HEK293 (cell line): ENCODE measurements around the gene BLMH.

Experiments
- CTCF ChIA-PET: fragments of 350-600 bp; formaldehyde crosslinking; extraction: SDS; loops from one replicate; lab custom pipeline; 2021; ENCODE audit warnings: antibody characterized with exemption; lab: Yijun Ruan, JAX
- POLR2A ChIA-PET: fragments of 300-600 bp; formaldehyde crosslinking; extraction: SDS; loops from one replicate; lab custom pipeline; 2020; ENCODE audit warnings: antibody characterized with exemption, inconsistent platforms; lab: Yijun Ruan, JAX
- H3K27ac ChIP-seq: fragments of 200-500 bp; sonication (Bioruptor generic); 2 replicates; pipeline ENCODE4 v1.5.1; 2014; ENCODE audit warnings: low read depth, low read length, control low read depth, inconsistent platforms; ENCODE audit errors: extremely low read depth
- H3K36me3 ChIP-seq, 2 experiments: fragments of 200-500 bp in 1 of 2; sonication (Bioruptor generic) in 1 of 2; 1 replicate in 1 of 2; 2 replicates in 1 of 2; pipeline ENCODE4 v1.5.1; 2014 to 2017; ENCODE audit warnings: inconsistent platforms in 2 of 2, low read length in 2 of 2; ENCODE audit not compliant: control insufficient read depth in 2 of 2, insufficient read depth in 1 of 2
- H3K4me1 ChIP-seq: fragments of 200-500 bp; sonication (Bioruptor generic); 2 replicates; pipeline ENCODE4 v1.5.1; 2014; ENCODE audit warnings: mild to moderate bottlenecking, low read length, inconsistent platforms; ENCODE audit not compliant: control insufficient read depth, insufficient read depth
- H3K4me3 ChIP-seq: 2 replicates; pipeline ENCODE4 v1.5.1; 2011; ENCODE audit warnings: low read depth, mild to moderate bottlenecking, control low read depth, low read length, moderate library complexity
- H3K9me3 ChIP-seq: fragments of 200-500 bp; sonication (Bioruptor generic); 2 replicates; pipeline ENCODE4 v1.5.1; 2014; ENCODE audit warnings: low read depth, low read length, inconsistent platforms; ENCODE audit not compliant: control insufficient read depth, insufficient read depth
- FEZF1 ChIP-seq: fragments of 450-650 bp; formaldehyde crosslinking; IDR thresholded peaks from 2 replicates; pipeline ENCODE4 v1.5.1; 2016; ENCODE audit warnings: missing biosample characterization, missing genetic modification characterization
- GLIS2 ChIP-seq: fragments of 450-650 bp; formaldehyde crosslinking; IDR thresholded peaks from 2 replicates; pipeline ENCODE4 v1.5.1; 2016; ENCODE audit warnings: missing biosample characterization, missing genetic modification characterization
- KLF7 ChIP-seq: fragments of 450-650 bp; formaldehyde crosslinking; IDR thresholded peaks from 2 replicates; pipeline ENCODE4 v1.5.1; 2016; ENCODE audit warnings: missing biosample characterization, missing genetic modification characterization, borderline replicate concordance
- MYNN ChIP-seq: fragments of 450-650 bp; formaldehyde crosslinking; IDR thresholded peaks from 2 replicates; pipeline ENCODE4 v1.5.1; 2016; ENCODE audit warnings: missing biosample characterization, missing genetic modification characterization, borderline replicate concordance
- SCRT1 ChIP-seq: fragments of 450-650 bp; formaldehyde crosslinking; IDR thresholded peaks from 2 replicates; pipeline ENCODE4 v1.5.1; 2016; ENCODE audit warnings: missing biosample characterization, missing genetic modification characterization, borderline replicate concordance
- WT1 ChIP-seq: fragments of 450-650 bp; formaldehyde crosslinking; IDR thresholded peaks from 2 replicates; pipeline ENCODE4 v1.5.1; 2016; ENCODE audit warnings: missing biosample characterization, missing genetic modification characterization
- ZBTB20 ChIP-seq: fragments of 450-650 bp; formaldehyde crosslinking; IDR thresholded peaks from 2 replicates; pipeline ENCODE4 v1.5.1; 2016; ENCODE audit warnings: missing biosample characterization, missing genetic modification characterization
- ZEB2 ChIP-seq: fragments of 450-650 bp; formaldehyde crosslinking; IDR thresholded peaks from 2 replicates; pipeline ENCODE4 v1.5.1; 2016; ENCODE audit warnings: missing biosample characterization, missing genetic modification characterization
- ZNF23 ChIP-seq: fragments of 450-650 bp; formaldehyde crosslinking; IDR thresholded peaks from 2 replicates; pipeline ENCODE4 v1.5.1; 2016; ENCODE audit warnings: missing biosample characterization, missing genetic modification characterization, borderline replicate concordance
- ZNF274 ChIP-seq, 2 experiments: fragments of 200-500 bp in 1 of 2; fragments of 450-650 bp in 1 of 2; sonication (Bioruptor generic) in 1 of 2; formaldehyde crosslinking in 1 of 2; IDR thresholded peaks; 2 replicates each; pipeline versions ENCODE4 v1.5.1 to v1.6.1; 2014 to 2016; ENCODE audit warnings: borderline replicate concordance in 1 of 2, inconsistent platforms in 1 of 2, low read length in 1 of 2, missing biosample characterization in 1 of 2, missing genetic modification characterization in 1 of 2
- ZNF292 ChIP-seq: fragments of 450-650 bp; formaldehyde crosslinking; IDR thresholded peaks from 2 replicates; pipeline ENCODE4 v1.5.1; 2016; ENCODE audit warnings: low read depth, missing biosample characterization, missing genetic modification characterization, borderline replicate concordance
- ZNF311 ChIP-seq: fragments of 450-650 bp; formaldehyde crosslinking; IDR thresholded peaks from 2 replicates; pipeline ENCODE4 v1.5.1; 2017; ENCODE audit warnings: missing biosample characterization, missing genetic modification characterization, borderline replicate concordance
- ZNF324 ChIP-seq: fragments of 450-650 bp; formaldehyde crosslinking; IDR thresholded peaks from 2 replicates; pipeline ENCODE4 v1.5.1; 2016; ENCODE audit warnings: missing biosample characterization, missing genetic modification characterization
- ZNF366 ChIP-seq: fragments of 450-650 bp; formaldehyde crosslinking; conservative IDR thresholded peaks from 2 replicates; pipeline ENCODE4 v1.5.1; 2016; ENCODE audit warnings: missing biosample characterization, missing genetic modification characterization
- ZNF610 ChIP-seq: fragments of 450-650 bp; formaldehyde crosslinking; IDR thresholded peaks from 2 replicates; pipeline ENCODE4 v1.5.1; 2016; ENCODE audit warnings: missing biosample characterization, missing genetic modification characterization, borderline replicate concordance
- ZNF626 ChIP-seq: fragments of 450-650 bp; sonication (Bioruptor Pico); formaldehyde crosslinking; IDR thresholded peaks from 2 replicates; pipeline ENCODE4 v1.5.1; 2018; ENCODE audit warnings: missing biosample characterization, missing genetic modification characterization, inconsistent platforms
- TF ChIP-seq, protein P1 (sequence below): fragments of 450-650 bp; IDR thresholded peaks from 2 replicates; pipeline ENCODE4 v1.5.1; 2018; ENCODE audit warnings: missing biosample characterization, mild to moderate bottlenecking, missing genetic modification characterization
- TF ChIP-seq, protein P2 (sequence below): fragments of 450-650 bp; formaldehyde crosslinking; IDR thresholded peaks from 2 replicates; pipeline ENCODE4 v1.5.1; 2016; ENCODE audit warnings: missing biosample characterization, missing genetic modification characterization, low read depth
- TF ChIP-seq, protein P3 (sequence below): fragments of 450-650 bp; formaldehyde crosslinking; IDR thresholded peaks from 2 replicates; pipeline ENCODE4 v1.5.1; 2016; ENCODE audit warnings: missing biosample characterization, missing genetic modification characterization, borderline replicate concordance
- TF ChIP-seq, protein P4 (sequence below): fragments of 450-650 bp; formaldehyde crosslinking; IDR thresholded peaks from 2 replicates; pipeline ENCODE4 v1.5.1; 2016; ENCODE audit warnings: missing biosample characterization, missing genetic modification characterization
- TF ChIP-seq, protein P5 (sequence below): fragments of 450-650 bp; formaldehyde crosslinking; IDR thresholded peaks from 2 replicates; pipeline ENCODE4 v1.5.1; 2016; ENCODE audit warnings: missing biosample characterization, missing genetic modification characterization

BLMH gene

DNA sequence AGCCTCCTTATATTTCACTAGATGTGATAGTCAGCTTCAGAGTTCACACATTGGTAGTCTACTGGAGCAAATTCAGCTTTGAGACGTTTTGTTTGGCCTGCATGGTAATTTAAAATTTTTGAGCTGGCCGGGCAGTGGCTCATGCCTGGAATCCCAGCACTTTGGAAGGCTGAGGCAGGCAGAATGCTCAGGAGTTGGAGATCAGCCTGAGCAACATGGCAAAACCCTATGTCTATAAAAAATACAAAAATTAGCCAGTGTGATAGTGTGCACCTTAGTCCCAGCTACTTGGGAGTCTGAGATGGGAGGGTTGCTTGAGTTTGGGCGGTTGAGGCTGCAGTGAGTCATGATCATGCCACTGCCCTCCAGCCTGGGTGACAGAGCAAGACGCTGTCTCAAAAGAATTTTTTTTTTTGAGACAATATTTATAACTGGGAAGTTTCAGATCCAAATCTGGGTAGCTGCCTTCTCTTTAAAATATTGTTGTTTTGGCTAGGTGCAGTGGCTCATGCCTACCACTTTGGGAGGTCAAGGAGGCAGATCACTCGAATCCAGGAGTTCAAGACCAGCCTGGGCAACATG is 4.8 kb upstream of the BLMH start:
- Histone ChIP-seq H3K27ac (no peak overlapping the region), H3K4me1 (no peaks in the 10 kb centered on the region), H3K9me3 (no peaks in the 10 kb centered on the region), H3K4me3 (no peak overlapping the region), H3K36me3 (no peaks in the 10 kb centered on the region)
- TF ChIP-seq FEZF1 (tag by site-specific recombination) = no peak
- TF ChIP-seq ZBTB20 (tag by site-specific recombination) = no peak
- TF ChIP-seq ZNF274 (IDR thresholded peaks at IDR 0.05; ENCODE audit: low read length) = no peak
- TF ChIP-seq ZNF274 (tag by site-specific recombination; IDR thresholded peaks at IDR 0.05; ENCODE audit: borderline replicate concordance) = no peak
- no peak for TF ChIP-seq ZNF23 (tag by site-specific recombination)
- TF ChIP-seq, protein P1, sequence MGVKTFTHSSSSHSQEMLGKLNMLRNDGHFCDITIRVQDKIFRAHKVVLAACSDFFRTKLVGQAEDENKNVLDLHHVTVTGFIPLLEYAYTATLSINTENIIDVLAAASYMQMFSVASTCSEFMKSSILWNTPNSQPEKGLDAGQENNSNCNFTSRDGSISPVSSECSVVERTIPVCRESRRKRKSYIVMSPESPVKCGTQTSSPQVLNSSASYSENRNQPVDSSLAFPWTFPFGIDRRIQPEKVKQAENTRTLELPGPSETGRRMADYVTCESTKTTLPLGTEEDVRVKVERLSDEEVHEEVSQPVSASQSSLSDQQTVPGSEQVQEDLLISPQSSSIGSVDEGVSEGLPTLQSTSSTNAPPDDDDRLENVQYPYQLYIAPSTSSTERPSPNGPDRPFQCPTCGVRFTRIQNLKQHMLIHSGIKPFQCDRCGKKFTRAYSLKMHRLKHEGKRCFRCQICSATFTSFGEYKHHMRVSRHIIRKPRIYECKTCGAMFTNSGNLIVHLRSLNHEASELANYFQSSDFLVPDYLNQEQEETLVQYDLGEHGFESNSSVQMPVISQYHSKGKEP = no peak
- no peak for TF ChIP-seq ZNF311
- TF ChIP-seq KLF7 (tag by site-specific recombination) = no peak
- TF ChIP-seq ZNF366 (tag by site-specific recombination) = no peak
- TF ChIP-seq, protein P2, sequence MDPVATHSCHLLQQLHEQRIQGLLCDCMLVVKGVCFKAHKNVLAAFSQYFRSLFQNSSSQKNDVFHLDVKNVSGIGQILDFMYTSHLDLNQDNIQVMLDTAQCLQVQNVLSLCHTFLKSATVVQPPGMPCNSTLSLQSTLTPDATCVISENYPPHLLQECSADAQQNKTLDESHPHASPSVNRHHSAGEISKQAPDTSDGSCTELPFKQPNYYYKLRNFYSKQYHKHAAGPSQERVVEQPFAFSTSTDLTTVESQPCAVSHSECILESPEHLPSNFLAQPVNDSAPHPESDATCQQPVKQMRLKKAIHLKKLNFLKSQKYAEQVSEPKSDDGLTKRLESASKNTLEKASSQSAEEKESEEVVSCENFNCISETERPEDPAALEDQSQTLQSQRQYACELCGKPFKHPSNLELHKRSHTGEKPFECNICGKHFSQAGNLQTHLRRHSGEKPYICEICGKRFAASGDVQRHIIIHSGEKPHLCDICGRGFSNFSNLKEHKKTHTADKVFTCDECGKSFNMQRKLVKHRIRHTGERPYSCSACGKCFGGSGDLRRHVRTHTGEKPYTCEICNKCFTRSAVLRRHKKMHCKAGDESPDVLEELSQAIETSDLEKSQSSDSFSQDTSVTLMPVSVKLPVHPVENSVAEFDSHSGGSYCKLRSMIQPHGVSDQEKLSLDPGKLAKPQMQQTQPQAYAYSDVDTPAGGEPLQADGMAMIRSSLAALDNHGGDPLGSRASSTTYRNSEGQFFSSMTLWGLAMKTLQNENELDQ (tag by site-specific recombination) = no peak
- TF ChIP-seq, protein P3, sequence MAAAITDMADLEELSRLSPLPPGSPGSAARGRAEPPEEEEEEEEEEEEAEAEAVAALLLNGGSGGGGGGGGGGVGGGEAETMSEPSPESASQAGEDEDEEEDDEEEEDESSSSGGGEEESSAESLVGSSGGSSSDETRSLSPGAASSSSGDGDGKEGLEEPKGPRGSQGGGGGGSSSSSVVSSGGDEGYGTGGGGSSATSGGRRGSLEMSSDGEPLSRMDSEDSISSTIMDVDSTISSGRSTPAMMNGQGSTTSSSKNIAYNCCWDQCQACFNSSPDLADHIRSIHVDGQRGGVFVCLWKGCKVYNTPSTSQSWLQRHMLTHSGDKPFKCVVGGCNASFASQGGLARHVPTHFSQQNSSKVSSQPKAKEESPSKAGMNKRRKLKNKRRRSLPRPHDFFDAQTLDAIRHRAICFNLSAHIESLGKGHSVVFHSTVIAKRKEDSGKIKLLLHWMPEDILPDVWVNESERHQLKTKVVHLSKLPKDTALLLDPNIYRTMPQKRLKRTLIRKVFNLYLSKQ (tag by site-specific recombination) = no peak
- TF ChIP-seq ZEB2 (tag by site-specific recombination) = no peak
- no peak for TF ChIP-seq WT1 (tag by site-specific recombination)
- no peak for TF ChIP-seq ZNF626 (tag by site-specific recombination)
- TF ChIP-seq, protein P4, sequence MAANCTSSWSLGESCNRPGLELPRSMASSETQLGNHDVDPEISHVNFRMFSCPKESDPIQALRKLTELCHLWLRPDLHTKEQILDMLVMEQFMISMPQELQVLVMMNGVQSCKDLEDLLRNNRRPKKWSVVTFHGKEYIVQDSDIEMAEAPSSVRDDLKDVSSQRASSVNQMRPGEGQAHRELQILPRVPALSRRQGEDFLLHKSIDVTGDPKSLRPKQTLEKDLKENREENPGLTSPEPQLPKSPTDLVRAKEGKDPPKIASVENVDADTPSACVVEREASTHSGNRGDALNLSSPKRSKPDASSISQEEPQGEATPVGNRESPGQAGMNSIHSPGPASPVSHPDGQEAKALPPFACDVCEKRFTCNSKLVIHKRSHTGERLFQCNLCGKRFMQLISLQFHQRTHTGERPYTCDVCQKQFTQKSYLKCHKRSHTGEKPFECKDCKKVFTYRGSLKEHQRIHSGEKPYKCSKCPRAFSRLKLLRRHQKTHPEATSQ (tag by site-specific recombination) = no peak
- POLR2A ChIA-PET = interaction anchor here (1.6 kb wide), 1 partner anchor 30 kb away, joined by 3 read pairs; no protein-coding TSS in a partner anchor
- CTCF ChIA-PET = interaction anchor here (0.6 to 0.7 kb wide), 2 partner anchors 133 to 180 kb away, joined by 3 read pairs; no protein-coding TSS in a partner anchor

GRCh38 chr17:30292286-30292858 is 628 bp upstream of the BLMH start:
- Histone ChIP-seq H3K4me3 (peak overlapping the region; percentile 88), H3K4me1 (no peaks in the 10 kb centered on the region; the same call in 1 of the 2 replicates), H3K27ac (peak overlapping the region; percentile 85; the same call in 1 of the 2 replicates), H3K36me3 (peaks cover 24 to 26% of the 10 kb centered on the region in 2 experiments), H3K9me3 (no peaks in the 10 kb centered on the region)
- ChIA-PET POLR2A (interaction anchor here (0.6 to 2.6 kb wide), 11 partner anchors 11 to 187 kb away, joined by 3 to 12 read pairs (median 4); no protein-coding TSS in a partner anchor), CTCF (interaction anchor here (0.7 to 2.7 kb wide), 6 partner anchors 10 to 532 kb away, joined by 3 to 26 read pairs (median 5); partner anchors contain the start of gene CRLF3)
- TF ChIP-seq MYNN (tag by site-specific recombination) (no peak), GLIS2 (tag by site-specific recombination) (0 out of 2 replicates have a peak, but pooled peaks have one; percentile 16), ZNF324 (tag by site-specific recombination) (0 out of 2 replicates have a peak, but pooled peaks have one; percentile 44), SCRT1 (peak; percentile 26; the same call in 1 of the 2 replicates), ZNF292 (no peak), ZNF610 (tag by site-specific recombination) (no peak)
- TF ChIP-seq, protein P5, sequence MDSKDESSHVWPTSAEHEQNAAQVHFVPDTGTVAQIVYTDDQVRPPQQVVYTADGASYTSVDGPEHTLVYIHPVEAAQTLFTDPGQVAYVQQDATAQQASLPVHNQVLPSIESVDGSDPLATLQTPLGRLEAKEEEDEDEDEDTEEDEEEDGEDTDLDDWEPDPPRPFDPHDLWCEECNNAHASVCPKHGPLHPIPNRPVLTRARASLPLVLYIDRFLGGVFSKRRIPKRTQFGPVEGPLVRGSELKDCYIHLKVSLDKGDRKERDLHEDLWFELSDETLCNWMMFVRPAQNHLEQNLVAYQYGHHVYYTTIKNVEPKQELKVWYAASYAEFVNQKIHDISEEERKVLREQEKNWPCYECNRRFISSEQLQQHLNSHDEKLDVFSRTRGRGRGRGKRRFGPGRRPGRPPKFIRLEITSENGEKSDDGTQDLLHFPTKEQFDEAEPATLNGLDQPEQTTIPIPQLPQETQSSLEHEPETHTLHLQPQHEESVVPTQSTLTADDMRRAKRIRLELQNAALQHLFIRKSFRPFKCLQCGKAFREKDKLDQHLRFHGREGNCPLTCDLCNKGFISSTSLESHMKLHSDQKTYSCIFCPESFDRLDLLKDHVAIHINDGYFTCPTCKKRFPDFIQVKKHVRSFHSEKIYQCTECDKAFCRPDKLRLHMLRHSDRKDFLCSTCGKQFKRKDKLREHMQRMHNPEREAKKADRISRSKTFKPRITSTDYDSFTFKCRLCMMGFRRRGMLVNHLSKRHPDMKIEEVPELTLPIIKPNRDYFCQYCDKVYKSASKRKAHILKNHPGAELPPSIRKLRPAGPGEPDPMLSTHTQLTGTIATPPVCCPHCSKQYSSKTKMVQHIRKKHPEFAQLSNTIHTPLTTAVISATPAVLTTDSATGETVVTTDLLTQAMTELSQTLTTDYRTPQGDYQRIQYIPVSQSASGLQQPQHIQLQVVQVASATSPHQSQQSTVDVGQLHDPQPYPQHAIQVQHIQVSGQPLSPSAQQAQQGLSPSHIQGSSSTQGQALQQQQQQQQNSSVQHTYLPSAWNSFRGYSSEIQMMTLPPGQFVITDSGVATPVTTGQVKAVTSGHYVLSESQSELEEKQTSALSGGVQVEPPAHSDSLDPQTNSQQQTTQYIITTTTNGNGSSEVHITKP = peak; percentile 19; the same call in 1 of the 2 replicates
